ENCODE results near the gene NR6A1. TPM values are rescaled to one million over a fixed set of nuclear protein-coding genes. Genes with fewer than 3 reads are reported as not detected.
A peak's percentile ranks its signal among the peaks of the same experiment; 100 is the strongest.

The NR6A1 gene
- total RNA-seq, 1 experiment from 2014 or later = 99.3 TPM

DNA sequence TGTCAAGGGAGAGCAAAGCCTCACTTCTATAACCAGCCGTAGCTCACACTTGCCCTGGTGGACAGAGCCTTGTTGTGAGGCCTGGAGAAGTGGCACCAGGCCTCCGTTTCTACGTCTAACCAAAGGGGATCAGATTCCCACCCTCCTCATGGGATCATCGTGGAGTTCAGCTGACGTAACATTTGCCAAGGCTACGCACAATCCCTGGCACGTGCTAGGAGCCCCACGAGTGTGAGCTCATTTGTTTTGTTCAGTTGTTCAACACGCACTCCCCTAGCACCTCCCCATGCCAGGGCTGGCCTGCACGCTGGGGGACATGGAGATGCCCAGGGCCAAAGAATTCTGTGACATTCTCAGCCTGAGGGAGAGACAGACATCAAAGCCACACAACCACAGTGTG is 297.8 kb downstream of the NR6A1 start:
- Histone ChIP-seq H3K9ac (ENCODE audit: extremely low read depth, insufficient read length, low read length) (no peak overlapping the region), H3K9me3 (ENCODE audit: control insufficient read depth, low read depth, low read length) (no peaks in the 10 kb centered on the region), H4K91ac (ENCODE audit: insufficient read length, low read depth, low read length) (no peak overlapping the region), H4K20me1 (ENCODE audit: control insufficient read depth, insufficient read depth, insufficient read length) (no peaks in the 10 kb centered on the region), H2AFZ (ENCODE audit: low read length) (no peak overlapping the region), H3K56ac (ENCODE audit: insufficient read length, low read depth, low read length) (no peak overlapping the region), H3K79me1 (ENCODE audit: insufficient read depth, low read depth, low read length, poor library complexity, severe bottlenecking) (no peaks in the 10 kb centered on the region), H2BK12ac (ENCODE audit: insufficient read length, low read depth, low read length) (no peak overlapping the region), H3K27ac (ENCODE audit: insufficient read length, low read depth, low read length) (no peak overlapping the region), H3K4me2 (ENCODE audit: insufficient read depth, insufficient read length, low read length) (no peak overlapping the region), H3T11ph (ENCODE audit: low read length) (no peak overlapping the region), H3K23ac (ENCODE audit: insufficient read length, low read depth, low read length) (no peak overlapping the region), H2BK120ac (ENCODE audit: low read depth, low read length, poor library complexity, severe bottlenecking) (no peak overlapping the region), H2BK15ac (ENCODE audit: low read depth, low read length) (no peak overlapping the region), H2BK5ac (ENCODE audit: insufficient read length, low read length) (no peak overlapping the region), H2BK20ac (ENCODE audit: low read depth, low read length, poor library complexity, severe bottlenecking) (no peak overlapping the region), H4K5ac (ENCODE audit: insufficient read length, low read depth, low read length) (no peak overlapping the region), H3K27me3 (ENCODE audit: insufficient read depth, low read length) (no peaks in the 10 kb centered on the region), H3K79me2 (ENCODE audit: insufficient read depth, low read length) (no peaks in the 10 kb centered on the region), H3K14ac (ENCODE audit: insufficient read depth, low read length) (no peak overlapping the region), H2AK5ac (ENCODE audit: insufficient read length, low read length) (no peak overlapping the region), H3K18ac (ENCODE audit: insufficient read length, low read depth, low read length) (no peak overlapping the region), H3K4ac (ENCODE audit: low read depth, low read length) (no peak overlapping the region), H3K4me1 (ENCODE audit: insufficient read depth, low read length) (no peaks in the 10 kb centered on the region), H3K23me2 (ENCODE audit: insufficient read length, low read depth, low read length, poor library complexity, severe bottlenecking) (no peaks in the 10 kb centered on the region), H4K8ac (replicated peaks; ENCODE audit: insufficient read length, low read depth, low read length) (no peak overlapping the region)
- no peak for DNase-seq
- H3K9me3 Mint-ChIP-seq = no peaks in the 10 kb centered on the region
- H3K36me3 Mint-ChIP-seq (ENCODE audit: insufficient read depth in 1 of 3, low read depth in 3 of 3) = no peaks in the 10 kb centered on the region
- H3K4me1 Mint-ChIP-seq = peaks cover 3 to 18% of the 10 kb centered on the region in 2 experiments
- TF ChIP-seq, protein P1, sequence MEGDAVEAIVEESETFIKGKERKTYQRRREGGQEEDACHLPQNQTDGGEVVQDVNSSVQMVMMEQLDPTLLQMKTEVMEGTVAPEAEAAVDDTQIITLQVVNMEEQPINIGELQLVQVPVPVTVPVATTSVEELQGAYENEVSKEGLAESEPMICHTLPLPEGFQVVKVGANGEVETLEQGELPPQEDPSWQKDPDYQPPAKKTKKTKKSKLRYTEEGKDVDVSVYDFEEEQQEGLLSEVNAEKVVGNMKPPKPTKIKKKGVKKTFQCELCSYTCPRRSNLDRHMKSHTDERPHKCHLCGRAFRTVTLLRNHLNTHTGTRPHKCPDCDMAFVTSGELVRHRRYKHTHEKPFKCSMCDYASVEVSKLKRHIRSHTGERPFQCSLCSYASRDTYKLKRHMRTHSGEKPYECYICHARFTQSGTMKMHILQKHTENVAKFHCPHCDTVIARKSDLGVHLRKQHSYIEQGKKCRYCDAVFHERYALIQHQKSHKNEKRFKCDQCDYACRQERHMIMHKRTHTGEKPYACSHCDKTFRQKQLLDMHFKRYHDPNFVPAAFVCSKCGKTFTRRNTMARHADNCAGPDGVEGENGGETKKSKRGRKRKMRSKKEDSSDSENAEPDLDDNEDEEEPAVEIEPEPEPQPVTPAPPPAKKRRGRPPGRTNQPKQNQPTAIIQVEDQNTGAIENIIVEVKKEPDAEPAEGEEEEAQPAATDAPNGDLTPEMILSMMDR (conservative IDR thresholded peaks at IDR 0.05) = no peak
- H3K27me3 Mint-ChIP-seq (ENCODE audit: low read depth) = peaks cover 26% of the 10 kb centered on the region
- no CpG with 5 or more reads among the region's 10 CpGs for WGBS (ENCODE audit: extremely low coverage, insufficient read length, low lambda C conversion rate)
- H3K4me3 Mint-ChIP-seq = peak overlapping the region in 1 of 2 experiments; percentile 41; a peak in 1 of 5 replicates
- peak overlapping the region in 1 of 3 experiments; percentile 9; a peak in 1 of 7 replicates for H3K27ac Mint-ChIP-seq

All from H9 (cell line).